H1 (cell line): ENCODE results near the gene LGALSL.

ENCODE experiments used
- ASH2L ChIP-seq: fragments of 200-600, 300-600 bp; sonication (generic); IDR thresholded peaks from one replicate; pipeline ENCODE4 v1.7.1; 2017; ENCODE audit warnings: low read length
- ATF2 ChIP-seq: IDR thresholded peaks from 2 replicates; pipeline ENCODE4 v1.6.1; 2012; ENCODE audit warnings: low read length, inconsistent platforms
- CREB1 ChIP-seq: IDR thresholded peaks from 2 replicates; pipeline ENCODE4 v1.6.1; 2012; ENCODE audit warnings: inconsistent platforms
- CTCF ChIP-seq, 3 experiments: IDR thresholded peaks; 1 replicate in 2 of 3; 2 replicates in 1 of 3; pipeline versions ENCODE4 v1.5.1 to v1.6.1; 2011; ENCODE audit warnings: low read length in 3 of 3, mild to moderate bottlenecking in 3 of 3, inconsistent platforms in 2 of 3, low read depth in 1 of 3, moderate library complexity in 1 of 3; ENCODE audit not compliant: insufficient read depth in 1 of 3; ENCODE audit errors: control extremely low read depth in 1 of 3
- EP300 ChIP-seq, 2 experiments: IDR thresholded peaks; 1 replicate in 1 of 2; 2 replicates in 1 of 2; pipeline ENCODE4 v1.6.1; 2011 to 2012; ENCODE audit warnings: low read depth in 2 of 2, low read length in 2 of 2, mild to moderate bottlenecking in 2 of 2, borderline replicate concordance in 1 of 2, inconsistent platforms in 1 of 2, moderate library complexity in 1 of 2
- EZH2 ChIP-seq: fragments of 200-600 bp; sonication (generic); IDR thresholded peaks from 2 replicates; pipeline ENCODE4 v1.7.1; 2012; ENCODE audit warnings: low read depth, mild to moderate bottlenecking, moderate library complexity, low read length, inconsistent platforms; ENCODE audit not compliant: severe bottlenecking
- POLR2AphosphoS5 ChIP-seq: IDR thresholded peaks from 2 replicates; pipeline ENCODE4 v1.6.1; 2011; ENCODE audit warnings: low read depth, low read length
- SIN3A ChIP-seq, 2 experiments: IDR thresholded peaks in 1 of 2; conservative IDR thresholded peaks in 1 of 2; 2 replicates each; pipeline ENCODE4 v1.6.1; 2011 to 2012; ENCODE audit warnings: low read length in 2 of 2, improper control_type of control experiment in 1 of 2, low read depth in 1 of 2, mild to moderate bottlenecking in 1 of 2
- SP2 ChIP-seq: IDR thresholded peaks from 2 replicates; pipeline ENCODE4 v1.6.1; 2012; ENCODE audit warnings: mild to moderate bottlenecking, low read length, inconsistent platforms
- TBP ChIP-seq: IDR thresholded peaks from 2 replicates; pipeline ENCODE4 v1.6.1; 2011; ENCODE audit warnings: low read depth, low read length, improper control_type of control experiment
- ZNF274 ChIP-seq: IDR thresholded peaks from 2 replicates; pipeline ENCODE4 v1.7.0; 2012; ENCODE audit warnings: low read length, borderline replicate concordance; ENCODE audit errors: extremely low read depth

GRCh38 chr2:64457524-64457923 lies 3.6 kb downstream of the LGALSL start:
- no peak for TF ChIP-seq ASH2L
- peak in 1 of 3 experiments; percentile 15; a peak in 1 of 4 replicates for TF ChIP-seq CTCF (IDR thresholded peaks at IDR 0.05; ENCODE audit: control extremely low read depth in 1 of 3, insufficient read depth in 1 of 3, low read depth in 1 of 3, low read length in 3 of 3)
- TF ChIP-seq EZH2 = no peak
- no peak for TF ChIP-seq ZNF274
- no peak for TF ChIP-seq ATF2
- TF ChIP-seq CREB1 = no peak
- no peak for TF ChIP-seq SIN3A (conservative IDR thresholded peaks at IDR 0.05 in 1 of 2, IDR thresholded peaks at IDR 0.05 in 1 of 2; ENCODE audit: low read depth in 1 of 2, low read length in 2 of 2)
- TF ChIP-seq POLR2AphosphoS5 = no peak
- no peak for TF ChIP-seq TBP
- TF ChIP-seq SP2 = no peak
- TF ChIP-seq EP300 (IDR thresholded peaks at IDR 0.05; ENCODE audit: borderline replicate concordance in 1 of 2, low read depth in 2 of 2, low read length in 2 of 2) = no peak
